ENCODE data around the gene CSTF1. TPM values are rescaled to one million over a fixed set of nuclear protein-coding genes. Genes with fewer than 3 reads are reported as not detected.

Gene CSTF1
- total and polyA plus RNA-seq, 2 of the 8 experiments (the other 6 are each of a cell fraction or from before 2014, with no cell fraction given): 59.4 to 83.5 TPM

GRCh38 chr20:56453352-56453751 lies 60.9 kb downstream of the CSTF1 start (continued):
- TF ChIP-seq ATF3 (IDR thresholded peaks at IDR 0.05; ENCODE audit: insufficient read depth, low read depth, low read length) (no peak), KDM5A (IDR thresholded peaks at IDR 0.05; ENCODE audit: low read length) (no peak), TBP (IDR thresholded peaks at IDR 0.05; ENCODE audit: low read depth, low read length) (no peak), ZNF274 (IDR thresholded peaks at IDR 0.05; ENCODE audit: borderline replicate concordance, extremely low read depth, low read length) (no peak), TCF12 (IDR thresholded peaks at IDR 0.05; ENCODE audit: low read depth, low read length) (no peak), KDM4A (IDR thresholded peaks at IDR 0.05; ENCODE audit: low read depth, low read length, severe bottlenecking) (no peak), BCL11A (IDR thresholded peaks at IDR 0.05; ENCODE audit: low read depth in 2 of 2, low read length in 2 of 2) (no peak)
